NCI-H748 (cell line): ENCODE data around the gene SCCPDH.
A peak's percentile ranks its signal among the peaks of the same experiment; 100 is the strongest.
"Not testable (repeated sequence)": the region's sequence is repeated elsewhere in the genome, so short reads cannot be mapped to it uniquely, and the experiment has no call there.

Experiments used
- DNase-seq: peaks from one replicate; lab custom pipeline; 2025; ENCODE audit not compliant: unreplicated experiment; lab: John Stamatoyannopoulos, UW

SCCPDH gene

GRCh38 chr1:246724016-246724730 is at the start of gene SCCPDH:
SCCPDH (plus strand) TSS chr1:246724409; CDS start chr1:246724423, 14 bp downstream.
- peak; percentile 80 for DNase-seq

- no peak for DNase-seq
Observed at GRCh38 chr1:246677842-246678241, 46.4 kb upstream of the SCCPDH start.

GRCh38 chr1:246678816-246679793 is 45.1 kb upstream of the SCCPDH start:
- DNase-seq = no peak

- DNase-seq = no peak
Observed at GRCh38 chr1:246679794-246680177, 44.4 kb upstream of the SCCPDH start.

GRCh38 chr1:246680190-246680589 is 44.0 kb upstream of the SCCPDH start:
- no peak for DNase-seq

GRCh38 chr1:246680696-246681130 is 43.5 kb upstream of the SCCPDH start:
- DNase-seq = no peak

- no peak for DNase-seq
Observed at GRCh38 chr1:246681900-246682895, 42.0 kb upstream of the SCCPDH start.

GRCh38 chr1:246683521-246683920 is 40.7 kb upstream of the SCCPDH start:
- no peak for DNase-seq

- no peak for DNase-seq
Observed at GRCh38 chr1:246687002-246687401, 37.2 kb upstream of the SCCPDH start.

- DNase-seq = peak; percentile 82
Observed at GRCh38 chr1:246689409-246690008, 34.7 kb upstream of the SCCPDH start.

GRCh38 chr1:246690100-246690499 is 34.1 kb upstream of the SCCPDH start:
- peak; percentile 27 for DNase-seq

GRCh38 chr1:246691622-246692495 is 32.4 kb upstream of the SCCPDH start:
- no peak for DNase-seq

- DNase-seq = not testable (repeated sequence)
Observed at GRCh38 chr1:246694213-246694895, 29.9 kb upstream of the SCCPDH start.

GRCh38 chr1:246695136-246695535 is 29.1 kb upstream of the SCCPDH start:
- no peak for DNase-seq

- DNase-seq = no peak
Observed at GRCh38 chr1:246695666-246696065, 28.5 kb upstream of the SCCPDH start.

GRCh38 chr1:246698466-246699094 is 25.6 kb upstream of the SCCPDH start:
- no peak for DNase-seq

GRCh38 chr1:246699095-246699735 is 25.0 kb upstream of the SCCPDH start:
- DNase-seq = peak; percentile 92

- no peak for DNase-seq
Observed at GRCh38 chr1:246703581-246703980, 20.6 kb upstream of the SCCPDH start.
